ENCODE data around the gene AKAP6. TPM values are rescaled to one million over a fixed set of nuclear protein-coding genes. Genes with fewer than 3 reads are reported as not detected.

AKAP6 gene
- total RNA-seq, 6 experiments from 2014 or later, result 1.7 to 9.6 (median 4.3) TPM

GRCh38 chr14:32497248-32497647, 168.2 kb downstream of the AKAP6 start:
- DNase-seq, result no peak
- no peak for ATAC-seq
- Histone ChIP-seq H3K9me3 (no peaks in the 10 kb centered on the region), H3K27ac (no peak overlapping the region), H3K27me3 (no peaks in the 10 kb centered on the region), H3K4me3 (no peak overlapping the region), H3K4me1 (no peaks in the 10 kb centered on the region), H3K36me3 (no peaks in the 10 kb centered on the region)
- TF ChIP-seq POLR2A (IDR thresholded peaks at IDR 0.05) (no peak), CTCF (IDR thresholded peaks at IDR 0.05) (no peak)
- intact Hi-C loops (cut with DNase I), result no loop called here

GRCh38 chr14:32507029-32507984, 178.2 kb downstream of the AKAP6 start:
- intact Hi-C loops (cut with DNase I), result no loop called here
- ATAC-seq (no peak), DNase-seq (no peak)
- Histone ChIP-seq H3K27ac (no peak overlapping the region), H3K4me3 (no peak overlapping the region), H3K27me3 (no peaks in the 10 kb centered on the region), H3K4me1 (peaks cover 0 to 13% (median 0%) of the 10 kb centered on the region in 4 donors), H3K36me3 (no peaks in the 10 kb centered on the region), H3K9me3 (no peaks in the 10 kb centered on the region)
- WGBS (ENCODE audit: insufficient coverage, low coverage, low lambda C conversion rate, missing lambda C conversion rate), result 61% methylated on average over 4 of the region's 4 CpGs
- no peak for TF ChIP-seq POLR2A (IDR thresholded peaks at IDR 0.05)
- TF ChIP-seq CTCF (IDR thresholded peaks at IDR 0.05), result no peak

GRCh38 chr14:32508281-32508680, 179.2 kb downstream of the AKAP6 start:
- Histone ChIP-seq H3K36me3 (no peaks in the 10 kb centered on the region), H3K27me3 (no peaks in the 10 kb centered on the region), H3K9me3 (no peaks in the 10 kb centered on the region), H3K4me3 (no peak overlapping the region), H3K27ac (no peak overlapping the region), H3K4me1 (peaks cover 0 to 15% (median 0%) of the 10 kb centered on the region in 4 donors)
- DNase-seq, result no peak
- ATAC-seq, result no peak
- 67% methylated on average over 1 of the region's 2 CpGs for WGBS (ENCODE audit: insufficient coverage, low coverage, low lambda C conversion rate, missing lambda C conversion rate)
- TF ChIP-seq POLR2A (IDR thresholded peaks at IDR 0.05) (no peak), CTCF (IDR thresholded peaks at IDR 0.05) (no peak)
- intact Hi-C loops (cut with DNase I), result no loop called here

DNA sequence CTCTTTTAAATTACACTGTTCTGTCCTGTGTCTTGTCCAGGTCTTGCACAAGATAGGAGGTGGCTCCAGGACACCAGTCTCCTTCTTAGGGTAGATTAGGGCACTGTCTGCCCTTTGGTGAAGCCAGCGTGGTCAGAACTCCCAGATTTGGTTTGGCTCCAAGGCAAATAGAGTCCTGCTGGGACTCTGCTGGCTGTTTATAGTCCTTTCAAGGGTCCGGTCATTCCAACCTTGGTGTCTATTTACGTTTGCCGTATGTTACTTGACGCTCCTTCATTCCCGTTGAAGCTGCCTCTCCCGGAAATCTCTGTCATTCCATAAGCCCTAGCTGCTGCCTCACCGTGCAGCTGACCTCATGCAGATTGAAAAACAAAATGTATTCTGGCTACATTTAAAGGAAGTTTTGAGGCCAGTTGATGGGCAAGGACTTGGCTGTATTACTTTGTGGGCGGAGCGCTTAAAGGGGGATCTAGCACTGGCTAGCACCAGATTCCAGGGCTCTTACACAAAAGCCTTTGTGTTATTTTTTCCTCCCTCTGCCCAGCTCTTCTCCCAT, 180.6 kb downstream of the AKAP6 start:
- DNase-seq, result peak; percentile 51 to 60 (median 57)
- H3K36me3 ChIP-seq, result no peaks in the 10 kb centered on the region
- H3K27ac ChIP-seq, result peak overlapping the region; percentile 4 to 62 (median 48)
- peaks cover 0 to 28% (median 0%) of the 10 kb centered on the region in 4 donors for H3K4me1 ChIP-seq
- WGBS (ENCODE audit: insufficient coverage, low coverage, low lambda C conversion rate, missing lambda C conversion rate), result 21% methylated on average over 10 of the region's 10 CpGs
- TF ChIP-seq POLR2A (IDR thresholded peaks at IDR 0.05) (no peak), CTCF (IDR thresholded peaks at IDR 0.05) (no peak)
- ATAC-seq, result peak; percentile 86 to 95 (median 92)
- H3K27me3 ChIP-seq, result no peaks in the 10 kb centered on the region
- peak overlapping the region in 2 of 3 donors; percentile 7 to 33 for H3K4me3 ChIP-seq
- no peaks in the 10 kb centered on the region for H3K9me3 ChIP-seq
- intact Hi-C loops (cut with DNase I), result no loop called here

All from right lobe of liver (tissue), 6 donors.